ENCODE results near the gene IFNGR2.

DNA sequence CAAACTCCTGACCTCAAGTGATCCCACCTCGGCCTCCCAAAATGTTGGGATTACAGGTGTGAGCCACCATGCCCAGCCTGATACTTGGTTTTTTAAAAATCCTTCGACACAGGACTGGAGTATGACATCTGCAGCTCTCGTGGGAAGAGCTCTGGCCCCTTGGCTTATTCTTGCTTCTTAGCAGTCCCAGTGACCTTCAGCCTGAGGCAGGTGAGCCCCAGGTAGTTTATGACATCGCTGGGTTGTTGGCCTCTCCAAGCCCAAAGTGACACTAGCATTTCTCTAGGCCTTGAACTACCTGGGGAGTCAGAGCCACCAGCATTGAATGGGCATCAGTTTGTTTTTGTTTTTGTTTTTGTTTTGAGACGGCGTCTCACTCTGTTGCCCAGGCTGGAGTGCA lies 15.9 kb upstream of the IFNGR2 start:
- TF ChIP-seq, protein P1, sequence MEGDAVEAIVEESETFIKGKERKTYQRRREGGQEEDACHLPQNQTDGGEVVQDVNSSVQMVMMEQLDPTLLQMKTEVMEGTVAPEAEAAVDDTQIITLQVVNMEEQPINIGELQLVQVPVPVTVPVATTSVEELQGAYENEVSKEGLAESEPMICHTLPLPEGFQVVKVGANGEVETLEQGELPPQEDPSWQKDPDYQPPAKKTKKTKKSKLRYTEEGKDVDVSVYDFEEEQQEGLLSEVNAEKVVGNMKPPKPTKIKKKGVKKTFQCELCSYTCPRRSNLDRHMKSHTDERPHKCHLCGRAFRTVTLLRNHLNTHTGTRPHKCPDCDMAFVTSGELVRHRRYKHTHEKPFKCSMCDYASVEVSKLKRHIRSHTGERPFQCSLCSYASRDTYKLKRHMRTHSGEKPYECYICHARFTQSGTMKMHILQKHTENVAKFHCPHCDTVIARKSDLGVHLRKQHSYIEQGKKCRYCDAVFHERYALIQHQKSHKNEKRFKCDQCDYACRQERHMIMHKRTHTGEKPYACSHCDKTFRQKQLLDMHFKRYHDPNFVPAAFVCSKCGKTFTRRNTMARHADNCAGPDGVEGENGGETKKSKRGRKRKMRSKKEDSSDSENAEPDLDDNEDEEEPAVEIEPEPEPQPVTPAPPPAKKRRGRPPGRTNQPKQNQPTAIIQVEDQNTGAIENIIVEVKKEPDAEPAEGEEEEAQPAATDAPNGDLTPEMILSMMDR (conservative IDR thresholded peaks at IDR 0.05 in 1 of 2, IDR thresholded peaks at IDR 0.05 in 1 of 2; ENCODE audit: low read depth in 1 of 2, low read length in 2 of 2), result no peak
- TF ChIP-seq EZH2 (IDR thresholded peaks at IDR 0.05; ENCODE audit: low read length, missing control alignments), result no peak
